NOMO-1 treated with DMSO at 0.1 percent for 48 hours (cell line): ENCODE measurements around the gene MAP10.

Experiments used
- DNase-seq: peaks from one replicate; lab custom pipeline; 2025; ENCODE audit not compliant: unreplicated experiment; lab: John Stamatoyannopoulos, UW

Gene MAP10

DNA sequence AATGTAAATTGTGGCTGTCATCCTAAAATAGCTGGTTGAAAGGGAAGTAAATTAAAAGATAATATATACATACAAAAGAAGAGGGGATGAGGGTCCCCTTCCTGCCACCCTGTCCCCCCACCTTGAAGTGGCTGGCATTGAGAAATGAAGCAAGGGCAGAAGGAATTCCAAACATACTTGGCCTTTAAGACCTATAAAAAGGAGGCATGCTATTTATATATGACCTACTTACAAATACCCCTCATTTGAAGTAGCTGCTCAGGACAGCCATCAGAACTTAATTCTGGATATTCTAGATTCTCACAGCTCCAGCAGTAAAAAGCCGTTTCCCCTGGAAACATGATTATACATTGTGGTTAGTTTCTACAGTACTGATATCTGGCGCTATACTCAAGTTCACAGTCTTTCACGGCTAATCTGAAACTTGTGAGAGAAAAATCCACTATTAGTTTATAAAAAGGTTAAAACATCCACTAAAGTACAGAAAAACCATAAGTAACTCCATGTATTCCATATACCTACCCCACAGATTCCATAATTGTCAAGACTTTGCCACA lies 9.6 kb upstream of the MAP10 start:
- no peak for DNase-seq

DNA sequence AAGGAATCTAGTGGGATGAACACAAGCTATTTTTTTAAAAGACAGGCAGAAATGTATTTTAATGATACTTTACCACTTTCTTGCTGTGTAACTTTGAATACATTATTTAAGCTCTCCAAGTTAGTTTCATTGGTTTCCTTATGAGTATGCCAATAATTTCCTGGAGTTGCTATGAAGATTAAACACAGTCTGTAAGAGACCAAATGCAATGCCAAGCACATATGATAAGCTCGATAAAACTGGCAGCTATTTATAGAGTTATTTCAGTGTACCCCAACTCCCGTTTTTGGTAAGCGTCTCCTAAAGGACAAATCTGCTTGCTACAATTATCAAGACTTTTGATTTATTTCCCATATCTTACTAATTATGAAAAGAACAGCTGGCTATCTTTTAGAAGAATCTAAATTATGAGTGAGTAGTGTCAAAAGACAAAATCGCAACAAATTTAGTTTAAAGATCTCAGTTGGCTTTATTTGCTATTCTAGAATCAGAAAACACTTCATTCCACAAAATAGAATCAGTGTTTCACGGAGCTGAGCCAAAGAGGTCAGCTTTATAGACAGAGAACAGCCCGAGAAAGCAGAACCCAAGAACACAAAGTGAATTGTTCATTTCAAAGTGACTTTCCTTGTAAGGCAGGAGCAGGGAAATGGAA lies 7.2 kb upstream of the MAP10 start:
- no peak for DNase-seq

DNA sequence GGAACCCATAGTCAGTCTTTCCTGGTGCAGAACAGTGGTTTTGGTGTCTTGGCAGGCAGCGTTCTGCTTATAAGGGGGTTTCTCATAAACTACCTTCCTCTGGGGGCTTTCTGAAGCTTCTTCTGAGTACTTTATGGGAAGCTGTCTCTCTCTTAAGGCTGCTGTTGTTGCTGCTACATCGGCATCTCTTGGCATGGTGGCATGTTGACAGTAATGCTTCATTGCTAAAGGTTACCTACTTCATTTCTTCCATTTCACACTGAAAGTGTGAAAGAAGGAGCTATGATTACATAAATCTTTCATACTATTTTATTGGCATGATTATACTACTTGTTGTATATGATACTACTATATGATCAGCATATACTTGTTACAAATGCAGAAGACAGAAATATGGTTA lies 6.3 kb upstream of the MAP10 start:
- DNase-seq, result no peak

- no peak for DNase-seq
These were observed 932 bp downstream of the MAP10 start for GRCh38 chr1:232806186-232806510.

- DNase-seq, result no peak
These were observed 5.6 kb downstream of the MAP10 start for GRCh38 chr1:232810856-232811255.

- DNase-seq, result no peak
These were observed 7.3 kb downstream of the MAP10 start for GRCh38 chr1:232812560-232812959.

DNA sequence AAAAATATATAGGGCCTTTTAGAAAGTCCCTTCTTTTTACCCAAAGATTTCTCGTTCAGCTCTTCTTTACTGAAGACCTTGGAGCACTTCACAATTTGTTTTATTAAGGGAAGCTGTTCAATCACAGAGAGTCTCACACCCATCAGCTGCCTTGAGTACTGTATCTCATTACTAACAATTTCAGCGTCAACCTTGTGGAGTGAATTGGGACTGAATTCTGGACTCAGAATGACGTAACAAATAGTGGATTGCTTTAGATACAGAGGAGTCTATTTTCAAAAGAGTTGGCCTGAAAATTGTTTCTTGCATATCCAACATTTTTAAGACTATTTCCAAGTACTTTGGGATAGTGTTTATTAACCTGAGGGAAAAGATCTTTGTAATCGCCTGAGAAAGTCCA lies 7.9 kb downstream of the MAP10 start:
- no peak for DNase-seq

- DNase-seq, result no peak
These were observed 8.5 kb downstream of the MAP10 start for GRCh38 chr1:232813760-232814159.

- no peak for DNase-seq
These were observed 11.1 kb downstream of the MAP10 start for GRCh38 chr1:232816324-232816723.

GRCh38 chr1:232818040-232818439 lies 12.8 kb downstream of the MAP10 start:
- DNase-seq, result no peak

- DNase-seq, result no peak
These were observed 15.2 kb downstream of the MAP10 start for GRCh38 chr1:232820431-232820830.

GRCh38 chr1:232822530-232822929 lies 17.3 kb downstream of the MAP10 start:
- DNase-seq, result no peak

GRCh38 chr1:232826318-232826717 lies 21.1 kb downstream of the MAP10 start:
- no peak for DNase-seq

- DNase-seq, result no peak
These were observed 25.4 kb downstream of the MAP10 start for GRCh38 chr1:232830661-232831060.

GRCh38 chr1:232831895-232832294 lies 26.7 kb downstream of the MAP10 start:
- DNase-seq, result no peak

GRCh38 chr1:232834066-232834465 lies 28.9 kb downstream of the MAP10 start:
- DNase-seq, result no peak

GRCh38 chr1:232835166-232835565 lies 29.9 kb downstream of the MAP10 start:
- DNase-seq, result no peak

DNA sequence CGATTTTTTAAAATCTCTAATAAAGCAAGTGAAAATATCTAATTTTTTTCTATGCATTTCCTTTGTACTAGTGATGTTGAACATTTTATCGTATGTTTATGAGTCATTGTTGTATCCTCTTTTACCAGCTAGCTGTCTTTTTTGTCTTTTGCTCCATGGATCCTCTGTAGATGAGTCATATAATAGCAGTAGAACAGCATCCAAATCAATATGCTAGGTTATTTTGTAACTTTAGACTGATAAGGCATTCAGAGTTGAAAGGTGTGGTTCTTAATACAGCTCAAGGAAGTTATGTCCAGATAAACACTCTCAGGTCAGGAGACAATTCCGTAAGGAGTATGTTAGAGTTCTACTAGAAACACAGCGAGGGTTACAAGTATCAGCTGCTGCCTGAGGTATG lies 31.9 kb downstream of the MAP10 start:
- no peak for DNase-seq

DNA sequence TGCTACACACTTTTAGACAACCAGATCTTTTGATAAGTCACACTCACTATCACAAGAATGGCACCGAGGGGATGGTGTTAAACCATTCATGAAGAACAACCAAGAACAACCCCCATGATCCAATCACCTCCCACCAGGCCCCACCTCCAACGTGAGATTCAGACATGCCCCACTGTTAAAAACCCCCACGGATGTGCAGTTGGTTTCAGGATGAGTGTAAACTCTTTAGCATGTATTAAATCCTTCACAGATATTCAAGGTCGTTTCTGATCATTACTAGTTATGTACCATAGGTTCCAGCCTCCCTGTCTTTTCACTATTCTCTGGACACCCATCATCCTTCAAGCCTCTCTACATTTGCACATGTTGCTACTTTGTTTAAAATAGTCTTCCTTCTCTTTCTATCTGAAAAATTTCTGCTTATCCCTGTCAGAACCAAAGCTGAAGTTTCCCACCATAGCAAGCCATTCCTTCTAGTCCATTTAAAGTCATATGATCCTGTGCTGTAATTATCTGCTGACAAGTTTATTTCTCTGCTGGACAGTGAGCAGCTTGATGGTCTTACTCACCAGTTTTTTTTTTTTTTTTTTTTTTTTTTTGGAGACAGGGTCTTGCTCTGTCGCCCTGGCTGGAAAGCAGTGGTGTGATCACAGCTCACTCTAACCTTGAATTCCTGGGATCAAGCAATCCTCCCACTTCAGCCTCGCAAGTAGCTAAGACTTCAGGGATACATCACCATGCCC lies 36.8 kb downstream of the MAP10 start:
- no peak for DNase-seq

- DNase-seq, result no peak
These were observed 39.6 kb downstream of the MAP10 start for GRCh38 chr1:232844791-232845190.

DNA sequence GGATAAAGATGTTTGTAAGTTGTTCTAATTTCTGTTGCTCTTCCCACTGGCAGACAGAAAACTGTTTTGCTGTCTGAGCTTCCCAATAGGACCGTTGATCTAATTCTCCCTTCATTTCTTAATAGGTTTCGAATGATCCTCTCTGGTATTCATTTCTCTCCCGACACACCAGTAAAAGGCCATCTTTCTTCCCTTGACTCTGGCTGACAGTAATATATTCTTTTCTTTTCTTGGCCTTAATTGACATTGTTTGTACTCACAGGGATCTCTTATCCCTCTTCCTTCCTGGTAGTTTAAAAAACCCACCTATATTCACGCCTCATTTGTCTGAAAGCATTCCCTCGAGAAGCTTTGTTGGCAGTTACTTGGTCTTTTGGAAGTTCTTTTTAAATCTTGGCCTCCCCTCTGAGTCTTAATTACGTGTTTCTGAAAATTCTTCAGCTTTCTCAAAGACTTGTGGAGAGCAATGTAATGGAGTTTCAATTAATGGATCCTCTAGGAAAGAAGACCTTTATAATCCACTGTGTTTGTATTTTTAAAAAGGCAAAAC lies 40.3 kb downstream of the MAP10 start:
- DNase-seq, result no peak

DNA sequence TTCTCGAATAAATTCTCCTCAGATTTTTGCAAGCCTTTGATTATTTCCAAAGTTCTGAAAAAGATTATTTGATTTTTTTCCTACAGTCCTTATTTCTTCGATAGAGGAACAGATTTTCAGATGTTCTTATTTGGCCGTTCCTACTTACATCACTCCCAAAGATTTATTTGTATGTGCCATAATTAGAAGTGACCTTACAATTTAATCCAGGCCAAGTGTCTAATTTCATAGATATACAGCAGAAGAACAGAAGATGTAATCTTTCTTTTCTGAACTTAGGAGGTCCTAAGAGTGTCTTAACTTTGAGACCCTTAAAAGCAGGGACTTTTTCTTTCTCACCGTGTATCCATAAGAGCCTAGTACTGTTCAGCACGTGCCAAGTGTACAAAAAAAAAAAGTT lies 46.3 kb downstream of the MAP10 start:
- DNase-seq, result no peak
